HUES6 (cell line): Measurements from ENCODE around the gene OR5AR1.

ENCODE experiments used
- H3K27ac ChIP-seq: 2 replicates; pipeline ENCODE4 v1.7.0; 2013; ENCODE audit warnings: low read depth, mild to moderate bottlenecking, low read length, inconsistent platforms
- H3K27me3 ChIP-seq: 2 replicates; pipeline ENCODE4 v1.6.1; 2013; ENCODE audit warnings: low read length; ENCODE audit not compliant: control insufficient read depth, insufficient read depth
- H3K36me3 ChIP-seq: 2 replicates; pipeline ENCODE4 v1.6.1; 2013; ENCODE audit warnings: low read length; ENCODE audit not compliant: control insufficient read depth, insufficient read depth
- H3K4me1 ChIP-seq: 2 replicates; pipeline ENCODE4 v1.6.1; 2013; ENCODE audit warnings: low read length; ENCODE audit not compliant: control insufficient read depth, insufficient read depth
- H3K4me3 ChIP-seq: 2 replicates; pipeline ENCODE4 v1.5.1; 2013; ENCODE audit warnings: low read depth, low read length
- H3K9ac ChIP-seq: one replicate; pipeline ENCODE4 v1.6.1; 2013; ENCODE audit warnings: mild to moderate bottlenecking, low read length
- H3K9me3 ChIP-seq: 2 replicates; pipeline ENCODE4 v1.6.1; 2013; ENCODE audit warnings: low read depth, low read length; ENCODE audit not compliant: control insufficient read depth, insufficient read depth

Gene OR5AR1

DNA sequence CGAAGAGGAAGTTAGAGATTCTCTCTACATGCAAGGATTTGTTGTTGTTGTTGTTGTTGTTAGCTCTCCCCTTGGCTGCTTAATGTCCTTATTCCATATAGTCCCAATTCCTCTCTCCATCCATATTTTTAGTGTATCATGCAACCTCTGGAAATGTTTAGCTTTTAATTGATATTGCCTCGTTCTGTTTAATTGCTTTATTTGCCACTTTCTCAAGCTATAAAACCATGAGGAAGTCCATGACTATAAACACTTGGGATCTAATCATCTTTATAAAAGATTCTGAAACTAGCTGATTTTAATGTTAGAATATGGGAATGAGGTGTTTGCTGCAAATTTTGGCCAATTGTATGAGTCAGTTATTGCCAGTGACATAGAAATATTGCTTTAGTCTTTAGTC lies 29.9 kb downstream of the OR5AR1 start:
- Histone ChIP-seq H3K9me3 (no peaks in the 10 kb centered on the region), H3K4me1 (peaks cover 4% of the 10 kb centered on the region; the same call in 1 of the 2 replicates), H3K4me3 (no peak overlapping the region), H3K27me3 (no peaks in the 10 kb centered on the region), H3K36me3 (no peaks in the 10 kb centered on the region), H3K9ac (no peak overlapping the region), H3K27ac (no peak overlapping the region)

- no peaks in the 10 kb centered on the region for H3K9me3 ChIP-seq
- no peaks in the 10 kb centered on the region for H3K36me3 ChIP-seq
- no peak within 1 kb of the TSS for H3K27ac ChIP-seq
- H3K4me3 ChIP-seq = no peak within 1 kb of the TSS
- H3K27me3 ChIP-seq = no peaks in the 10 kb centered on the region
- H3K4me1 ChIP-seq = no peaks in the 10 kb centered on the region
- no peak within 1 kb of the TSS for H3K9ac ChIP-seq
Observed at GRCh38 chr11:56698795-56699194, 35.3 kb downstream of the OR5AR1 start, which contains the start of gene OR9G1. Gene OR9G1, plus strand, starts transcription at chr11:56699095. Its CDS starts 1,293 bp downstream, at chr11:56700388.

GRCh38 chr11:56700242-56700913 lies 36.9 kb downstream of the OR5AR1 start:
- Histone ChIP-seq H3K27ac (no peak overlapping the region), H3K27me3 (no peaks in the 10 kb centered on the region), H3K9ac (no peak overlapping the region), H3K9me3 (no peaks in the 10 kb centered on the region), H3K4me3 (no peak overlapping the region), H3K4me1 (no peaks in the 10 kb centered on the region), H3K36me3 (no peaks in the 10 kb centered on the region)

- Histone ChIP-seq H3K27me3 (no peaks in the 10 kb centered on the region), H3K36me3 (no peaks in the 10 kb centered on the region), H3K9ac (no peak overlapping the region), H3K4me3 (no peak overlapping the region), H3K9me3 (no peaks in the 10 kb centered on the region), H3K27ac (no peak overlapping the region), H3K4me1 (no peaks in the 10 kb centered on the region)
Observed at GRCh38 chr11:56700914-56701485, 37.5 kb downstream of the OR5AR1 start.

DNA sequence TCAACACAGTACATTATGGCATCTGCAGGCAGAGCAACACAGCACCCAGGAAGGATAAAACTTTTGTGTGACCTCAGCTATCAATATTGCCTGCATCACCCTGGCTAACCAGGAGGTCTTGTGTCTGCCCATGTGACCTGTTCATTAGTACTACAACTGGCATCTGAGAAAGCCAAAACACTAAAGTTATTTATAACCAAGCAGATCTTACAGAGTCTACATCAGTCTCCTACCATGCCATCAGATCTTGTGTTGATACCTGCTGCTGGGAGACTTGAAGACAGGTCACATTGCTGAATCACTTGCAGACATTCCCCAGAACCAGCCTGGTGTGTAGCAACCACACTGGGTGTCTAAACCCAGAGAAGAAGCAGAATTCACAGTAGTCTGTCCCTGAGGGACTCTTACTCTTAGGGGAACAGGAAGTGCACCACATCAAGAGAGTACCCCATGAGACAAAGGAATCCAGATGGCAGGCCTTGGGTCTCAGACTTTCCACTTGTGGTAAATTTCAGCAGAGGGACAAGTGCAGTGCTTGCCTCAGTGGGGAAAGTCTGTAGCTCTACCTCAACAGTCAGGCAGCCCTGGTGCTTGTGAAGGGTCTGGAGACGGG lies 42.4 kb downstream of the OR5AR1 start:
- Histone ChIP-seq H3K27me3 (no peaks in the 10 kb centered on the region), H3K9ac (no peak overlapping the region), H3K4me1 (no peaks in the 10 kb centered on the region), H3K36me3 (no peaks in the 10 kb centered on the region), H3K4me3 (no peak overlapping the region), H3K9me3 (peaks cover 4% of the 10 kb centered on the region; the same call in 1 of the 2 replicates), H3K27ac (no peak overlapping the region)

DNA sequence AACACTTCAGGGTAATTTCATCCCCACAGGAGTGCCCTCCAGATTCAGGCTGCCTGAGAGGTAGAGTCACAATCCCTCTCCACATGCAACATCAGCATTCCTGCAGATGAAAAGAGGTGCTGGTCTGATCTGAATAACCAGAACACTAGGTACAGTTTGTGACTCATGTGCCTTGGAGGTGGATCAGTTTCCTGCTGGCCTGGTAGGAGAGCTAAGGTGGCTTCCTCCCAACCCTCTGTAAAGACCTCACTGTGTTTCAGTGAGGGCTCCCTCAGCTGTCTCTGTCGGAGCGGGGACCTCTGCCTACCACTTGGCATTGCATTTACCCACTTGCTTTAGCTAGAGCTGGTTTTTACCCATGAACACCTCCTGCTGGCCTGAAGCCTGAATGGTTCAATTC lies 43.0 kb downstream of the OR5AR1 start:
- Histone ChIP-seq H3K9ac (no peak overlapping the region), H3K36me3 (no peaks in the 10 kb centered on the region), H3K4me1 (no peaks in the 10 kb centered on the region)

DNA sequence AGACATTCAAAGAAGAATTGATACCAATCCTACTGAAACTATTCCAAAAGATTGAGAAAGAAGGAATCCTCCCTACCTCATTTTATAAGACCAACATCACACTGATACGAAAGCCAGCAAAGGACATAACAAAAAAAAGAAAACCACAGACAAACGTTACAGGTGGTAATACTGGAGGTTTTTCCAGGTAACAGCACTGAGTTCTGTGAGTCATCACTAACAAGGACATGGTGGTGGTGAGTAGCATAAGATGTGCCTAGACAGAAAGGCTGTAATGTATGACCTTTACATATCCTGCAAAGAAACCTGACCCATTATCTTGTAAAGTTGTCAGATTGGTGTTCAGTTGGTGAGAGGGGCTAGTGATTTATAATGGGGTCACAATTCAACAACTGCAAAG lies 50.7 kb downstream of the OR5AR1 start:
- no peak overlapping the region for H3K27ac ChIP-seq
- no peak overlapping the region for H3K9ac ChIP-seq
- H3K4me3 ChIP-seq = no peak overlapping the region
- no peaks in the 10 kb centered on the region for H3K4me1 ChIP-seq
- H3K36me3 ChIP-seq = no peaks in the 10 kb centered on the region
- H3K9me3 ChIP-seq = peaks cover 5% of the 10 kb centered on the region; the same call in 1 of the 2 replicates
- no peaks in the 10 kb centered on the region for H3K27me3 ChIP-seq

More for the DNA sequence above, 43.0 kb downstream of the OR5AR1 start:
- no peaks in the 10 kb centered on the region for H3K27me3 ChIP-seq
- no peak overlapping the region for H3K27ac ChIP-seq
- H3K4me3 ChIP-seq = no peak overlapping the region
- peaks cover 4% of the 10 kb centered on the region; the same call in 1 of the 2 replicates for H3K9me3 ChIP-seq
